Middle frontal gyrus (tissue), 1 donor: ENCODE measurements around the gene SMOC2.

ENCODE experiments used
- DNase-seq: peaks from one replicate; pipeline ENCODE4 v3.0.0-alpha.2; 2015; ENCODE audit warnings: low spot score; ENCODE audit errors: extremely low spot score

SMOC2 gene

GRCh38 chr6:168442646-168443045, 1.7 kb downstream of the SMOC2 start:
- DNase-seq, result no peak

GRCh38 chr6:168447282-168447681, 6.3 kb downstream of the SMOC2 start:
- DNase-seq, result no peak

GRCh38 chr6:168447700-168448099, 6.7 kb downstream of the SMOC2 start:
- DNase-seq, result no peak

GRCh38 chr6:168448243-168448855, 7.4 kb downstream of the SMOC2 start:
- no peak for DNase-seq

GRCh38 chr6:168450917-168451316, 9.9 kb downstream of the SMOC2 start:
- no peak for DNase-seq

GRCh38 chr6:168451805-168452517, 11.0 kb downstream of the SMOC2 start:
- no peak for DNase-seq

- no peak for DNase-seq
Observed at GRCh38 chr6:168452685-168453377, 11.8 kb downstream of the SMOC2 start.

GRCh38 chr6:168455847-168456530, 15.0 kb downstream of the SMOC2 start:
- no peak for DNase-seq

GRCh38 chr6:168456907-168457652, 16.1 kb downstream of the SMOC2 start:
- no peak for DNase-seq

GRCh38 chr6:168457653-168457934, 16.6 kb downstream of the SMOC2 start:
- DNase-seq, result no peak

- DNase-seq, result no peak
Observed at GRCh38 chr6:168458101-168458500, 17.1 kb downstream of the SMOC2 start.

- DNase-seq, result no peak
Observed at GRCh38 chr6:168459572-168459971, 18.6 kb downstream of the SMOC2 start.

GRCh38 chr6:168462289-168462853, 21.4 kb downstream of the SMOC2 start:
- DNase-seq, result no peak

- no peak for DNase-seq
Observed at GRCh38 chr6:168464546-168464945, 23.6 kb downstream of the SMOC2 start.

- no peak for DNase-seq
Observed at GRCh38 chr6:168468045-168468444, 27.1 kb downstream of the SMOC2 start.

GRCh38 chr6:168469521-168469920, 28.5 kb downstream of the SMOC2 start:
- DNase-seq, result no peak

GRCh38 chr6:168469926-168470325, 28.9 kb downstream of the SMOC2 start:
- DNase-seq, result no peak

- DNase-seq, result no peak
Observed at GRCh38 chr6:168472363-168472762, 31.4 kb downstream of the SMOC2 start.

GRCh38 chr6:168473197-168473596, 32.2 kb downstream of the SMOC2 start:
- no peak for DNase-seq

- no peak for DNase-seq
Observed at GRCh38 chr6:168475188-168476013, 34.4 kb downstream of the SMOC2 start.
